NCI-H2107 (cell line): ENCODE data around the gene GPRC5C.
"Not testable (repeated sequence)": the region's sequence is repeated elsewhere in the genome, so short reads cannot be mapped to it uniquely, and the experiment has no call there.

Experiments used
- DNase-seq: peaks from one replicate; lab custom pipeline; 2025; lab: John Stamatoyannopoulos, UW

GPRC5C gene

GRCh38 chr17:74474043-74474792 is 42.3 kb downstream of the GPRC5C start:
- DNase-seq: no peak

DNA sequence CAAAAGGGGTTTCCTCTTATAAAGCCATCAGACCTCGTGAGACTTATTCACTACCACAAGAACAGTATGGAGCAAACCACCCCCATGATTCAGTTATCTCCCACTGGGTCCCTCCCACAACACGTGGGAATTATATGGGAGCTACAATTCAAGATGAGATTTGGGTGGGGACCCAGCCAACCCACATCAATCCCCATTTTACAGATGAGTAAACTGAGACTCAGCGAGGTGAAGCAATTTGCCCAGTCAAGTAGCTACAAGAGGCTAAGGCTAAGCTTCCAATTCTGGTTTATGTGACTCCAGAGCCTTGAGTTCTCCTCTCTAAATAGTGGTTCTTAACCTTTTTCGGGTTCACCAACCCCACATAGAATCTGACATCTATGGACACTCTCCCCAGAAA is 43.3 kb downstream of the GPRC5C start:
- DNase-seq: no peak

DNA sequence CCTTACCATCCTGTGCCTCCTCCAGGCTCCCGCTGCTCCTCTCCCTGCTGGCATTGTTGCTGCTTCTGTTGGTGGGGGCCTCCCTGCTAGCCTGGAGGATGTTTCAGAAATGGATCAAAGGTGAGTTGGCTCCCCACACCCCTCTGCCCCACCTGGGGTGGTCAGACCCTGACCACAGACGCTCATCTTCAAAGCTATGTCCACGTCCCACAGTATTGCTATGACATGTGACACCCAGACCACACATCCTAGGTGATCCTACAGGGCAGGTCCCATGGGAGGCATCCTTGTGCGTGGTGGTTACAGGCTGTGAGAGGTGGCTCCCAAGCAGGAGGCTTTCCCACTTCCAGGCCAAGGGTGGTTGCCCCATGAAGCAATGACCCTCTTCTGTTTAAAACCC is 45.5 kb downstream of the GPRC5C start:
- DNase-seq: no peak

GRCh38 chr17:74478420-74479100 is 46.7 kb downstream of the GPRC5C start:
- no peak for DNase-seq

- DNase-seq: no peak
Observed at GRCh38 chr17:74480290-74480689, 48.4 kb downstream of the GPRC5C start.

- no peak for DNase-seq
Observed at GRCh38 chr17:74481621-74482020, 49.7 kb downstream of the GPRC5C start.

DNA sequence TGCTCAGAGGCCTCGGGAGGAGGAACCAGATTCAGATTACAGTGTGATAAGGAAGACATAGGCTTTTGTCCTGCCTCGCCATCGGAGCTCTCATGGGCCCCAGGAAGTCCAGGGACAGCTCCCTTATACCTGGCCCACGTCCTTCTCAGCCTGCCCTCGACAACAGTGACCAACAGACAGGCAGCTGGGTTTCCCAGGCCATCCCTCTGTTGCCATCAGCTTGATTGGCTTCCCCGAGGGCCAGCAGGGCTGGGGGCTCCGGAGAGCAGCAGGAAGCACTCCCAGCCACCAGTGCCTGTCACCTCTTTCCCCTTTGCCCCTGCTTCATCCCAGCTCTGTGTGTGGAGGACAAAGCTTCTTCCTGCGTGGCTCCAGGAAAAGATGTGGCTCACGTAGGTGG is 52.2 kb downstream of the GPRC5C start:
- DNase-seq: no peak

DNA sequence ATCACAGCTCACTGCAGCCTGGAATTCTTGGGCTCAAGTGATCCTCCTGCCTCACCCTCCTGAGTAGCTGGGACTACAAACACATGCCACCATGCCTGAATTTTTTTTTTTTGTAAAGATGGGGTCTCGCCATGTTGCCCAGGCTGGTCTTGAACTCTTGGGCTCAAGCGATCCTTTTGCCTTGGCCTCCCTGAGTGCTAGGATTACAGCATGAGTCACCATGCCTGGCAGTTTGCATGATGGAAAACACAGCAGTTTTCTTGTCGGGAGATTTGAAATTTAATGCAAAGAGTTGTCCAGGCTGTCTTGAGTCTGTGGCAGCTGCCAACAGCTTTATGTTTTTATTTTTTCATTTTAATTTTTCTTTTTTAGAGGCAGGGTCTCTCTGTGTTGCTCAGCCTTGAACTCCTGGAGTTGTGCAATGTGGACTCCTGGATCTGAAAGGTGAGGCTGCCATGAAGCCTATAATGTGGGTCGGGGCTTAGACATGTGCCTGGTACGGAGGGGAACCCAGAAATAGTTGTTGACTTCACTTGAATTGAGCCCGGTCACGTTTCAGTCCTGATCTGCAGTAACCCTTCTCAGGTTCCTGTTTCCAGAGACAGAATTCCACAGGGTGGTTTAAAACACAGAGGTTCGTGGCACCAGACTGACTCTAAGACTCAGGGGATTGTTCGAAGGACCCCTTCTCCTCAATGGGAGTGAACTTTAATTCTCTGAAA is 53.3 kb downstream of the GPRC5C start:
- DNase-seq: no peak

DNA sequence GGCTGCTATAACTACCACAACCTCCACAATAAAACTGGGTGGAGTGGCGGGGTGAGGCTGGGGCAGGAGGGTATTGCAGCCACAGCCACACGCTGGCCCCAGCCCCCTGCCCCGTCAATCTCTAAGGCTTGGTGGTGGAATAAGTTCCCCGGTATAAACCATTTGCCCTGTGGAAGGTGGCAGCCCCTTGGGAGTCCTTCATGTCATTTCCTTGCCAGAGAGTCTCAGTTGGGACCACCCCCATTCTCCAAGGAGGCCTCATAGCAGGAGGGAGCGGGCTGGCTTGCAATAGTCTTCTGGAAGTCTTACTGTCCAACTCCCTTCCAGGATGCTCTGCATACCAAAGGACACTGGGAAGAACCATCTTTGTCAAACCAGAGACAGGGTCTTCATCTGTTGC is 54.0 kb downstream of the GPRC5C start:
- no peak for DNase-seq

DNA sequence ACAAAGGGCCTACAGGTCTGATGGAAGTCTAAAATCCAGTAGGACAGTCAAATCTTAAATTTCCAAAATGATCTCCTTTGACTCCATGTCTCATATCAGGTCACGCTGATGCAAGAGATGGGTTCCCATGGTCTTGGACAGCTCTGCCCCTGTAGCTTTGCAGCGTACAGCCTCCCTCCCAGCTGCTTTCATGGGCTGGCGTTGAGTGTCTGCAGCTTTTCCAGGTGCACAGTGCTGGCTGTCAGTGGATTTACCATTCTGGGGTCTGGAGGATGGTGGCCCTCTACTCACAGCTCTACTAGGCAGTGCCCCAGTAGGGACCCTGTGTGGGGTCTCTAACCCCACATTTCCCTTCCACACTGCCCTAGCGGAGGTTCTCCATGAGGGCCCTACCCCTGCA is 56.4 kb downstream of the GPRC5C start:
- not testable (repeated sequence) for DNase-seq

DNA sequence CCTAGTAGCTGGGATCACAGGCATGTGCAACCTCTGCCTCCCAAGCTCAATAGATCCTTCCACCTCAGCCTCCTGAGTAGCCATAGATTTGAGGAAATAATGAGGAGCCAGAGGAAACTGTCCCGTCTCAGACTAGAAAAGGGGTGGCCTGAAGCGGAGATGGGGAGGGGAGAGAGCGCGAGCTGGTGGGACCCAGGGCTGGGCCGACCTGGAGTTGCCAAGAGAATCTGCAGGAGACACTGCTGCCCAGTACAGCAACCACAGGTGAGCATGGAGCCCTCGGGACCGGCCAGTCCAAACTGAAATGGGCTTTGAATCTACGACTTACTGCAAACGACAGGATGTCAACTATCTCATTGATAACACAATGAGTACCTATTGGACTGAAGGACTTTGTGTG is 58.8 kb downstream of the GPRC5C start:
- DNase-seq: no peak

- DNase-seq: no peak
Observed at GRCh38 chr17:74491626-74492025, 59.7 kb downstream of the GPRC5C start.

DNA sequence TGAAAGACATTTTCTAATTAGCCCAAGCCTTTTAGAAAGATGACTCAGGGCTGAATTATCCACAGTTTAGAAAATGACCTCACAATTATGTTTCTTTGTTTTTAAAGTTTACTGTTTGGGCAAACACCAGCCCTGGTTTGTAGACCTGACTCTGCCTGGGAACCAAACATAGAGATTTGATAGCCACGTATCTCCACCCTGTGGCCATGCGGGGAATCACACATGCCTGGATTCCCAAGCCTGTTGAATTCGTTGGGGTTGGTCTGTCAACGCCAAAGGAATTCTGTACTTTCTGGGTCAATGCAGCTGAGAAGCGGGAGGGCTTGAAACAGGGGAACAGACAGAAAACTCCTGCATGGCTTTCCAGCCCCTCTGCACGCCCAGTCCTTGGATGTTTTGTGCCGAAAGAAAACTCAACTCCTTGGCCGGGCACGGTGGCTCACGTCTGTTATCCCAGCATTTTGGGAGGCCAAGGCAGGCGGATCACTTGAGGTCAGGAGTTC is 61.5 kb downstream of the GPRC5C start:
- no peak for DNase-seq
